Stromal cell of bone marrow (primary cell): Measurements from ENCODE around the gene SH2D2A.
"Not testable (repeated sequence)": the region's sequence is repeated elsewhere in the genome, so short reads cannot be mapped to it uniquely, and the experiment has no call there.

Source experiments
- DNase-seq: peaks from one replicate; pipeline ENCODE4 v3.0.0-alpha.2; 2012; ENCODE audit warnings: low read depth

Gene SH2D2A

GRCh38 chr1:156768610-156769295 is 47.9 kb downstream of the SH2D2A start:
- no peak for DNase-seq

GRCh38 chr1:156767879-156768604 is 48.6 kb downstream of the SH2D2A start:
- no peak for DNase-seq

- DNase-seq = peak; percentile 100
Measured at GRCh38 chr1:156767101-156767878, 49.4 kb downstream of the SH2D2A start, which contains the start of gene PRCC. Gene PRCC (plus strand): TSS chr1:156767535. CDS start chr1:156767772, 237 bp downstream.

- no peak for DNase-seq
Measured at GRCh38 chr1:156766298-156767100, 50.1 kb downstream of the SH2D2A start.

- no peak for DNase-seq
Measured at GRCh38 chr1:156765666-156766065, 51.0 kb downstream of the SH2D2A start.

- DNase-seq = not testable (repeated sequence)
Measured at GRCh38 chr1:156765136-156765535, 51.5 kb downstream of the SH2D2A start.

- no peak for DNase-seq
Measured at GRCh38 chr1:156760796-156761104, 55.9 kb downstream of the SH2D2A start.

GRCh38 chr1:156760092-156760795 is 56.4 kb downstream of the SH2D2A start:
- DNase-seq = no peak

GRCh38 chr1:156757572-156758253 is 58.9 kb downstream of the SH2D2A start:
- not testable (repeated sequence) for DNase-seq

- no peak for DNase-seq
Measured at GRCh38 chr1:156756355-156756754, 60.3 kb downstream of the SH2D2A start.
